Activated CD8-positive, alpha-beta memory T cell treated with anti-CD3 and anti-CD28 coated beads for 48 hours (primary cell): Measurements from ENCODE around the gene MYLK.

ENCODE experiments used
- DNase-seq, 3 experiments: peaks; one replicate each; pipeline ENCODE4 v3.0.0-alpha.2; 2020; ENCODE audit warnings: low read depth in 2 of 3, low spot score in 2 of 3

MYLK gene

GRCh38 chr3:123876858-123877257, 7.3 kb downstream of the MYLK start:
- no peak for DNase-seq

- no peak for DNase-seq
Measured at GRCh38 chr3:123872621-123873020, 11.5 kb downstream of the MYLK start.

GRCh38 chr3:123871946-123872345, 12.2 kb downstream of the MYLK start:
- DNase-seq, result no peak

DNA sequence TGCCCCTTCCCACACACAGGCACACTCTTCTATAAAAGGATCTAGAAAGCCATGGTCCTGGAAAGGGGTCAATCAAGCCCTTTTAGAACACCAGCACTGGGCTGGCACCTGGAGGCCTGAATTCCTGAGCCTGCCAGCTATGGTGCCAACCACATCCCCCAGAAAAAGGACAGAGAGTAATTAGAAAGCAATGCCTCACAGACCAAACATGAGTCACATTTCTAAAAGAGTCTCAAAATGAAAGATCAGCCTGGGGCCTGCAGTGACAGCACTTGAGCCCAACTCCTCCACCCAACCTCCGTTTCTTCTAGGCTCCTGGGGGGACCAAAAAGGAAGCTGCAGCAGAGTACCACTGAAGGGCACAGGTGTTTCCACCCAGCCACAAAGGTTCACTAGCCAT, 14.1 kb downstream of the MYLK start:
- DNase-seq, result no peak

- DNase-seq, result no peak
Measured at GRCh38 chr3:123869165-123869564, 15.0 kb downstream of the MYLK start.

DNA sequence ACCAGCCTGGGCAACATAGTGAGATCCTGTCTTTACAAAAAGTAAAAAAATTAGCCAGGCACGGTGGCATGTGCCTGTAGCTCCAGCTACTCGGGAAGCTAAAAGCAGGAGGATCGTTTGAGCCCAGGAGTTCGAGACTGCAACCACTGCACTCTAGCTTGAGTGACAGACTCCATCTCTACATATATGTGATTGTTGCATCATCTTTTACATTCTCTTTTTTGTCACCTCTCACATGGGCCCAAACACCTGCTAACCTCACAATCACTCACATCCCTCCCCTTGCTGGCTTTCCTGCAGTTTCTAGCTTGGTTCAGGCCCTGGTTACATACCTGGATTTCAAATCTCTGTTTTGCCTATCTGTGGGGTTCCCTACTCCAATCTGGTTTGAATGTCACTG, 19.4 kb downstream of the MYLK start:
- no peak for DNase-seq

- DNase-seq, result no peak
Measured at GRCh38 chr3:123862152-123862551, 22.0 kb downstream of the MYLK start.

DNA sequence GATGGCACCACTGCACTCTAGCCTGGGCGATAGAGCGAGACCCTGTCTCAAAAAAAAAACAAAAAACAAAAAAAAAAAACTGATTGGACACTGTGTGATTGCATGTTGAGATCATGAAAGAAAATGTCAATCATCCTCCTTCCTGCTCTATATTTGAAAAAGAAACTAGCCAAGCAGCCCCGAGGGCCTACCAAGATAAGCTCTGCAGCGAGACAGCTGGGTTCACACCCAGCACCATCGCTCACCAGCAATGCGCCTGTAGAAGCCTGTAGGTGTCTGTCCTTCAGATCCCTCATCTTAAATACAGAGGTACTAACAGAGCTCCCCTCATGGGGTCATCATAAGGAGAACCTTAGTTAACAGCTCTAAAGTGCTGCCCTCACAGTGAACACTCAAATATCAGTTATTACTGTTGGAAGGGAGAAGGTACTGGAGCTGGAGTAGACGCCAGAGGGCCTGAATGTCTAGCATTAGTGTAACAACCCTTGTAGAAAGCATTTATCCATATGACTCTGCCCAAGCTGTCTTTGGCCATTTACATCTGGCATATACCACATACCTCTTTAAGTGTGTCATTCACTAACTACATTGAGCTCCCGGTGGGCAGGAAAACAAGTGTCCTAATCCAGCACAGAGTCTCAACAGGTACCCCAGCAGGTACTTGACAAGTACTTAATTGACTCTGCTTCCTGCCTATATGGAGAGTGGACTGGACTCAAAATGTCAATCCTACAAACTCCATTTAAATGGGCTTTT, 22.9 kb downstream of the MYLK start:
- no peak for DNase-seq

DNA sequence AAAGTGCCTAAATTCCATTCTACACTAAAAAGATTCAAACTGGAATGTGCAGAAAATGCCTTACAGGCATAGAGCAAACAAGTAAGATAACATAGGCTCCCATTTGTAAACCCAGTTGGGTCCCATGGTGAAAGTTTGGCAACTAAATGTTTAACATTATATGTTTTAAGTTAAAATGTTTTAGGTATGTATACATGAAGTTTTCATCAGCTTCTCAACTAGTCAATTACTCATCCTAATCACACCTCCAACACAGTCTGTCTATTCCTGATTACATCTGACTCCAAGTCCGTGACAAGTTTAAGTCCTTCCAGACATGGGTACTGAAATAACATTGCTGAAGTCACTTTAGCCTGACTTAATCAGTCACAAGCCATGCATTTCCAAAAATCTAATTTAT, 25.0 kb downstream of the MYLK start:
- DNase-seq, result no peak

DNA sequence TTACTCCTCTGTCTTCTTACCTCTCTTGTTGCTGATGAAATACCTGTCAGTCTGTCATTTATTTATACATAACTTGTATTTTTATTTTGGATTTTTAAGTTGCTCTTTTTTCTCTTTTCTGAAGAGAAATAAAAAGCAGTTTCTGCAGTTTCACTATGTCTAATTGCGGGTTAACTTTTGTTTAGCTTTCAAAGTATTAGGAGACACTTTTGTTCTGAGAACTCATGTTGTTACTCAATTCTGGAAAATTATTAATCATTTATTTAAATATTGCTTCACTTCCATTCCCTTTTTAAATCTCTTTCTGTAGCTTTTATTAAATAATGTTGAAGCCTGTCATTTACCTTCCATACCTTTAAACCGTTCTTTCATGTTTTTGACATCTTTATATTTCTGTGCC, 29.2 kb downstream of the MYLK start:
- DNase-seq, result no peak

- no peak for DNase-seq
Measured at GRCh38 chr3:123853686-123854372, 30.3 kb downstream of the MYLK start.

- DNase-seq, result no peak
Measured at GRCh38 chr3:123847209-123847608, 36.9 kb downstream of the MYLK start.

- DNase-seq, result no peak
Measured at GRCh38 chr3:123843668-123844067, 40.5 kb downstream of the MYLK start.

DNA sequence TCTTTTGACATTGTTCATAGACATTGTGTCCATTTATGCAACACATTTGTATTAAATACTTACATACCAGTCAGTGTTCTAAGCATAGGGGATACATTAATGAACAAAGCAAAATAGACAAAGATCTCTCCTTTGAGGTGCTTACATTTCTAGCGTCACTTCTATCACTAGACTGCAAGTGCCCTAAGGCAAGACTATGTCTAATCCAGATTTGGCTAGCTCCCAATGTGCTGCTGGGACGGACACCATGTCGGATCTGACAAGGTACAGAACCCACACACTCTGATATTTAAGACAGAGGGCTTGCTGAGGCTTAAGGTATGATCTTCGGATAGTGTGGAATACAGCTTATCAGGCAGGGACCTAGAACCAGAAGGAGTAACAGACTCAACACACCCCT, 41.4 kb downstream of the MYLK start:
- no peak for DNase-seq

DNA sequence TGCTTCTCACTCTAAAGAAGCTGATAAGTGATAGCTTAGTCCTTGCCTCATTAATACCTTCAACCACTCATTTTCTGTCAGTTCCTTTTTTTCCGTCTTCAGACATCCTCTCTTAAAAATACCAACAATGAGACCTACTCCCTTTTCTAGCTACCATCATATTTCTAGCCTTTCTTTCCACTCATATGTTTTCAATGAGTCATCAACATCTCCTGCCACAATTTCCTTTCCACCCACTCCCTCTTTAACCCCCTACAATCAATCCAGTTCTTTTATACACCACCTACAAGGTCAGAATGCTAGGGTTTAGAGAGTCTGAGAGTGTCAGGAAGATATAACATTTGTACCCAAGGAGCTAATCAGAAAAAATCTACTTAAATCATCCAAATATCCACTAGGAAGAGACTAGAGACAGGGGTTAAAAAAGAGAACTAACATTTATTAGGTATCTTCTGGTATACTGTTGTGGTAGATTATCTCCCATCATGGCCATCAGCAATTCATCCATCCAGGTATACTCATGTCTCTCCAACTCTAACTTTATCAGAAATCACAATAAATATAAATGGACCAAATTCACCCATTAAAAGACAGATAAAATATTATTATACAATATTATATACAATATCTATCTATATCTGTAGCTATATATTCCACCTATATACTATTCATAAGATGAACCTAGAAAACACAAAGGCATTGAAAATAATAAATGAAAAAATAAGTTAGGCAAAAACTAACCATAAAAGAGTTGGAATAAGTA, 42.5 kb downstream of the MYLK start:
- DNase-seq, result no peak

- DNase-seq, result no peak
Measured at GRCh38 chr3:123840961-123841360, 43.2 kb downstream of the MYLK start.

- no peak for DNase-seq
Measured at GRCh38 chr3:123837858-123838257, 46.3 kb downstream of the MYLK start.

DNA sequence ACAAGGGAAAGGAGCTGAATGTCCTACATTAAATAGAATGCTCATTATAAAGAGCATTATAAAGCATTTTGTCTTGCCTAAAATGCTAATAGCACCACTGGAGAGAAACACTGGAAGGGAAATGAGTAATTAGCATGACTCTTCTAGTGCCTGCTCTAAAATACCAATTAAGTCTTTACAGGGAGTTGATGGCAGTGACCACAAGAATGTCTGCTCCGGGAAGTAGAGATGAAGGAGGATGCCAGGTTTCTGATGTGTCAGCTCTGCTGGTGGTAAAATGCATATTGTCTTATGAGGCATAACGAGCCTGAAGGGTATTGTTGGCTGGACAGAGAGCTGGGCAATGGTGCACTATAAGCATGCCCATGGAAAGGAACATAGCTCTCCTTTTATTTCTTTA, 49.5 kb downstream of the MYLK start:
- DNase-seq, result no peak

DNA sequence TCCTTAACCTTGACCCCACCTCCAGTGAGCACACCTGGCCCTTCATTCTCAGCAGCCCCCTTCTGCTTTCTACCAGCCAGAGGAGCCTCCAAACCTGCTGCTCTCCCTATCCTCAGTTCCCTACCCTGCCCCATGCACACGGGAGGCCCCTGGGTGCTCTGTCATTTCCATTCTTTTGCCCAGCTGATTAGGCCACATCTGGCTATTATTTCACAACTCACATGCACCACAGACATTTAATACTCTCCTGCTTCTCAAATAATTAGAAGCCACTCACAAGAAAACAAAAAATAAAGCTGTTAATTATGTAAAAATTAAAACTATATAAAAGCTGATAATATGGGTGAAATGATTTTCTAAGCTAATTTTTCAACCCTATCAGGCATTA, 50.7 kb downstream of the MYLK start:
- DNase-seq, result no peak

GRCh38 chr3:123832692-123833397, 51.3 kb downstream of the MYLK start:
- no peak for DNase-seq

GRCh38 chr3:123831420-123831819, 52.7 kb downstream of the MYLK start:
- DNase-seq, result no peak

DNA sequence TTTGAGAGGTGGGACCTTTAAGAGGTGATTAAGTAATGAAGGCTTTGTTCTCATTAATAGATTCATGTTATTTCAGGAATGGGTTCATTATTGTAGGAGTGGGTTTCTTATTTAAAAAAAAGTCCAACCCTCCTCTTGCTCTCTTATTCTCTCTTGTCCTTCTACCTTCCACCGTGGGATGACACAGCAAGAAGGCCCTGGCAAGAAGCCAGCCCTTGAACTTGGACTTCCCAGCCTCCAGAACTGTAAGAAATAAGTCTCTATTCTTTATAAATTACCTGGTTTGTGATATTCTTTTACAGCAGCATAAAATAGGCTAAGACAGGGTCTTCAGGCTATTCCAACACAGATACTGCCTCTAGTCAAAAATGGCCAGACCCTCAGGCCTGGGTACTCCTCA, 62.2 kb downstream of the MYLK start:
- no peak for DNase-seq
